ENCODE measurements around the gene NUMA1. TPM values are rescaled to one million over a fixed set of nuclear protein-coding genes. Genes with fewer than 3 reads are reported as not detected.

The NUMA1 gene
- total and polyA plus RNA-seq, 2 experiments from 2014 or later, result 33.2 to 104 TPM

- Mint-ChIP-seq H3K27ac (no peak overlapping the region), H3K27me3 (ENCODE audit: insufficient read depth, low read depth, poor library complexity) (peaks cover 4% of the 10 kb centered on the region), H3K9me3 (no peaks in the 10 kb centered on the region; the same call in 2 of the 3 replicates), H3K36me3 (ENCODE audit: low read depth) (no peaks in the 10 kb centered on the region), H3K4me3 (no peak overlapping the region), H3K4me1 (peaks cover 14% of the 10 kb centered on the region)
- H3K9me2 ChIP-seq (ENCODE audit: insufficient read depth), result no peaks in the 10 kb centered on the region
- no peak overlapping the region for H3K4me2 ChIP-seq
- ATAC-seq, result no peak
- no peak overlapping the region for H3K27ac ChIP-seq (ENCODE audit: low read depth)
- peaks cover 9% of the 10 kb centered on the region for H3K79me2 ChIP-seq (replicated peaks; ENCODE audit: insufficient read depth)
- H4K20me1 ChIP-seq (replicated peaks; ENCODE audit: insufficient read depth), result peaks cover 3% of the 10 kb centered on the region; the same call in 1 of the 2 replicates
- TF ChIP-seq CREB1 (CRISPR knock-in tag; IDR thresholded peaks at IDR 0.05; ENCODE audit: low read depth), result no peak
- no peak for TF ChIP-seq STAT1 (IDR thresholded peaks at IDR 0.05; ENCODE audit: unreplicated experiment)
- H2AFZ ChIP-seq, result no peak overlapping the region
- no peak for DNase-seq (ENCODE audit: low spot score)
- H3K27me3 ChIP-seq (ENCODE audit: insufficient read depth), result no peaks in the 10 kb centered on the region
- H3F3A ChIP-seq (replicated peaks; ENCODE audit: low read depth), result no peaks in the 10 kb centered on the region
- H3K4me1 ChIP-seq (ENCODE audit: insufficient read depth), result 0 out of 2 replicates have a peak, but pooled peaks cover 5% of the 10 kb centered on the region
- no peaks in the 10 kb centered on the region for H3K36me3 ChIP-seq (ENCODE audit: insufficient read depth)
- H3K4me3 ChIP-seq, result no peak overlapping the region
These were observed 3.7 kb upstream of the NUMA1 start for GRCh38 chr11:72084076-72084475.

DNA sequence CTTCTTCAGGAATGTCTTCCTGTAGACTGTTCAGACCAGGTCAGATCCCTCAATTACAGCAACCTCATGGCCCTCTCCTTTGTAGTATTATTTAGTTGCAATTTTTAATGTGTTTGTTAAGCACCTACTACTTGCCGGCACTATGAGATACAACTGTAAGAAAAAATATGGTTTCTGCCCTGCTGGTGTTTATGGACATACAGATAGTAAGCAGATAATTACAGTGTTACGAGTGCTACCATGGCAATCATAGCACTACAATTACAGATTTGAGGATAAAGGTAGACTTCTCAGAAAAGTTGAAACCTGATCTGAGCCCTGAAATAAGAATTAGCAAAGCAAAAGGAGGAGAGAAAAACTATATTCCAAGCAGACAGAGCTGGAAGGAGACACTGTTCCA, 3.1 kb upstream of the NUMA1 start:
- H3K4me2 ChIP-seq, result no peak overlapping the region
- H3K36me3 ChIP-seq (ENCODE audit: insufficient read depth), result no peaks in the 10 kb centered on the region
- no peaks in the 10 kb centered on the region; the same call in 2 of the 3 replicates for H3K9me3 Mint-ChIP-seq
- no peak overlapping the region for H3K27ac ChIP-seq (ENCODE audit: low read depth)
- no peaks in the 10 kb centered on the region for H3K9me2 ChIP-seq (ENCODE audit: insufficient read depth)
- 0 out of 2 replicates have a peak, but pooled peaks cover 8% of the 10 kb centered on the region for H3K4me1 ChIP-seq (ENCODE audit: insufficient read depth)
- no peaks in the 10 kb centered on the region for H3F3A ChIP-seq (replicated peaks; ENCODE audit: low read depth)
- ATAC-seq (no peak), DNase-seq (ENCODE audit: low spot score) (no peak)
- no peaks in the 10 kb centered on the region for H3K36me3 Mint-ChIP-seq (ENCODE audit: low read depth)
- TF ChIP-seq POLR2AphosphoS5 (IDR thresholded peaks at IDR 0.05; ENCODE audit: low read depth) (no peak), ZNF331 (CRISPR knock-in tag; IDR thresholded peaks at IDR 0.05; ENCODE audit: low read depth) (no peak), ZNF114 (CRISPR knock-in tag; IDR thresholded peaks at IDR 0.05) (no peak), EZH2 (IDR thresholded peaks at IDR 0.05; ENCODE audit: low read depth, unreplicated experiment) (no peak)
- TF ChIP-seq, protein P1, sequence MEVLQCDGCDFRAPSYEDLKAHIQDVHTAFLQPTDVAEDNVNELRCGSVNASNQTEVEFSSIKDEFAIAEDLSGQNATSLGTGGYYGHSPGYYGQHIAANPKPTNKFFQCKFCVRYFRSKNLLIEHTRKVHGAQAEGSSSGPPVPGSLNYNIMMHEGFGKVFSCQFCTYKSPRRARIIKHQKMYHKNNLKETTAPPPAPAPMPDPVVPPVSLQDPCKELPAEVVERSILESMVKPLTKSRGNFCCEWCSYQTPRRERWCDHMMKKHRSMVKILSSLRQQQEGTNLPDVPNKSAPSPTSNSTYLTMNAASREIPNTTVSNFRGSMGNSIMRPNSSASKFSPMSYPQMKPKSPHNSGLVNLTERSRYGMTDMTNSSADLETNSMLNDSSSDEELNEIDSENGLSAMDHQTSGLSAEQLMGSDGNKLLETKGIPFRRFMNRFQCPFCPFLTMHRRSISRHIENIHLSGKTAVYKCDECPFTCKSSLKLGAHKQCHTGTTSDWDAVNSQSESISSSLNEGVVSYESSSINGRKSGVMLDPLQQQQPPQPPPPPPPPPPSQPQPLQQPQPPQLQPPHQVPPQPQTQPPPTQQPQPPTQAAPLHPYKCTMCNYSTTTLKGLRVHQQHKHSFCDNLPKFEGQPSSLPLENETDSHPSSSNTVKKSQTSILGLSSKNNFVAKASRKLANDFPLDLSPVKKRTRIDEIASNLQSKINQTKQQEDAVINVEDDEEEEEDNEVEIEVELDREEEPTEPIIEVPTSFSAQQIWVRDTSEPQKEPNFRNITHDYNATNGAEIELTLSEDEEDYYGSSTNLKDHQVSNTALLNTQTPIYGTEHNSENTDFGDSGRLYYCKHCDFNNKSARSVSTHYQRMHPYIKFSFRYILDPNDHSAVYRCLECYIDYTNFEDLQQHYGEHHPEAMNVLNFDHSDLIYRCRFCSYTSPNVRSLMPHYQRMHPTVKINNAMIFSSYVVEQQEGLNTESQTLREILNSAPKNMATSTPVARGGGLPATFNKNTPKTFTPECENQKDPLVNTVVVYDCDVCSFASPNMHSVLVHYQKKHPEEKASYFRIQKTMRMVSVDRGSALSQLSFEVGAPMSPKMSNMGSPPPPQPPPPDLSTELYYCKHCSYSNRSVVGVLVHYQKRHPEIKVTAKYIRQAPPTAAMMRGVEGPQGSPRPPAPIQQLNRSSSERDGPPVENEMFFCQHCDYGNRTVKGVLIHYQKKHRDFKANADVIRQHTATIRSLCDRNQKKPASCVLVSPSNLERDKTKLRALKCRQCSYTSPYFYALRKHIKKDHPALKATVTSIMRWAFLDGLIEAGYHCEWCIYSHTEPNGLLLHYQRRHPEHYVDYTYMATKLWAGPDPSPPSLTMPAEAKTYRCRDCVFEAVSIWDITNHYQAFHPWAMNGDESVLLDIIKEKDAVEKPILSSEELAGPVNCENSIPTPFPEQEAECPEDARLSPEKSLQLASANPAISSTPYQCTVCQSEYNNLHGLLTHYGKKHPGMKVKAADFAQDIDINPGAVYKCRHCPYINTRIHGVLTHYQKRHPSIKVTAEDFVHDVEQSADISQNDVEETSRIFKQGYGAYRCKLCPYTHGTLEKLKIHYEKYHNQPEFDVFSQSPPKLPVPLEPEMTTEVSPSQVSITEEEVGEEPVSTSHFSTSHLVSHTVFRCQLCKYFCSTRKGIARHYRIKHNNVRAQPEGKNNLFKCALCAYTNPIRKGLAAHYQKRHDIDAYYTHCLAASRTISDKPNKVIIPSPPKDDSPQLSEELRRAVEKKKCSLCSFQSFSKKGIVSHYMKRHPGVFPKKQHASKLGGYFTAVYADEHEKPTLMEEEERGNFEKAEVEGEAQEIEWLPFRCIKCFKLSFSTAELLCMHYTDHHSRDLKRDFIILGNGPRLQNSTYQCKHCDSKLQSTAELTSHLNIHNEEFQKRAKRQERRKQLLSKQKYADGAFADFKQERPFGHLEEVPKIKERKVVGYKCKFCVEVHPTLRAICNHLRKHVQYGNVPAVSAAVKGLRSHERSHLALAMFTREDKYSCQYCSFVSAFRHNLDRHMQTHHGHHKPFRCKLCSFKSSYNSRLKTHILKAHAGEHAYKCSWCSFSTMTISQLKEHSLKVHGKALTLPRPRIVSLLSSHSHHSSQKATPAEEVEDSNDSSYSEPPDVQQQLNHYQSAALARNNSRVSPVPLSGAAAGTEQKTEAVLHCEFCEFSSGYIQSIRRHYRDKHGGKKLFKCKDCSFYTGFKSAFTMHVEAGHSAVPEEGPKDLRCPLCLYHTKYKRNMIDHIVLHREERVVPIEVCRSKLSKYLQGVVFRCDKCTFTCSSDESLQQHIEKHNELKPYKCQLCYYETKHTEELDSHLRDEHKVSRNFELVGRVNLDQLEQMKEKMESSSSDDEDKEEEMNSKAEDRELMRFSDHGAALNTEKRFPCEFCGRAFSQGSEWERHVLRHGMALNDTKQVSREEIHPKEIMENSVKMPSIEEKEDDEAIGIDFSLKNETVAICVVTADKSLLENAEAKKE (CRISPR knock-in tag; IDR thresholded peaks at IDR 0.05), result no peak
- H3K27me3 Mint-ChIP-seq (ENCODE audit: insufficient read depth, low read depth, poor library complexity), result peaks cover 4% of the 10 kb centered on the region
- H3K27me3 ChIP-seq (ENCODE audit: insufficient read depth), result no peaks in the 10 kb centered on the region
- peaks cover 20% of the 10 kb centered on the region for H3K4me1 Mint-ChIP-seq
- no peak overlapping the region for H3K27ac Mint-ChIP-seq
- no peak overlapping the region for H2AFZ ChIP-seq
- H3K4me3 Mint-ChIP-seq, result no peak overlapping the region
- peaks cover 15% of the 10 kb centered on the region for H3K79me2 ChIP-seq (replicated peaks; ENCODE audit: insufficient read depth)
- H4K20me1 ChIP-seq (replicated peaks; ENCODE audit: insufficient read depth), result peaks cover 6% of the 10 kb centered on the region; the same call in 1 of the 2 replicates
- no peak overlapping the region for H3K4me3 ChIP-seq
